HEK293 (cell line): ENCODE results near the gene TPGS1.

Source experiments
- EGR2 ChIP-seq: fragments of 450-650 bp; formaldehyde crosslinking; IDR thresholded peaks from 2 replicates; pipeline ENCODE4 v1.5.1; 2016; ENCODE audit warnings: low read depth, missing biosample characterization, missing genetic modification characterization
- GLI2 ChIP-seq: fragments of 450-650 bp; formaldehyde crosslinking; IDR thresholded peaks from 2 replicates; pipeline ENCODE4; 2017; ENCODE audit warnings: missing biosample characterization, missing genetic modification characterization, low read depth, borderline replicate concordance
- IKZF3 ChIP-seq: fragments of 450-650 bp; IDR thresholded peaks from 2 replicates; pipeline ENCODE4 v1.5.0; 2018; ENCODE audit warnings: missing biosample characterization, mild to moderate bottlenecking, missing genetic modification characterization, moderate library complexity
- KLF1 ChIP-seq: fragments of 450-650 bp; formaldehyde crosslinking; IDR thresholded peaks from 2 replicates; pipeline ENCODE4 v1.5.1; 2016; ENCODE audit warnings: missing biosample characterization, missing genetic modification characterization
- KLF8 ChIP-seq: fragments of 450-650 bp; formaldehyde crosslinking; IDR thresholded peaks from 2 replicates; pipeline ENCODE4 v1.5.1; 2016; ENCODE audit warnings: missing biosample characterization, missing genetic modification characterization
- OSR2 ChIP-seq: fragments of 450-650 bp; formaldehyde crosslinking; IDR thresholded peaks from 2 replicates; pipeline ENCODE4 v1.5.1; 2016; ENCODE audit warnings: missing biosample characterization, missing genetic modification characterization
- PRDM1 ChIP-seq: fragments of 450-650 bp; formaldehyde crosslinking; IDR thresholded peaks from 2 replicates; pipeline ENCODE4; 2016; ENCODE audit warnings: missing biosample characterization, missing genetic modification characterization
- SP3 ChIP-seq: fragments of 450-650 bp; formaldehyde crosslinking; IDR thresholded peaks from 2 replicates; pipeline ENCODE4 v1.5.1; 2016; ENCODE audit warnings: missing biosample characterization, missing genetic modification characterization
- SP7 ChIP-seq: fragments of 450-650 bp; formaldehyde crosslinking; IDR thresholded peaks from 2 replicates; pipeline ENCODE4 v1.5.1; 2016; ENCODE audit warnings: missing biosample characterization, missing genetic modification characterization
- WT1 ChIP-seq: fragments of 450-650 bp; formaldehyde crosslinking; IDR thresholded peaks from 2 replicates; pipeline ENCODE4 v1.5.1; 2016; ENCODE audit warnings: missing biosample characterization, missing genetic modification characterization
- ZFHX2 ChIP-seq: fragments of 450-650 bp; formaldehyde crosslinking; conservative IDR thresholded peaks from 2 replicates; pipeline ENCODE4 v1.5.1; 2016; ENCODE audit warnings: missing biosample characterization, missing genetic modification characterization
- ZNF184 ChIP-seq: fragments of 450-650 bp; IDR thresholded peaks from 2 replicates; pipeline ENCODE4 v1.5.1; 2018; ENCODE audit warnings: missing biosample characterization, mild to moderate bottlenecking, missing genetic modification characterization
- ZNF292 ChIP-seq: fragments of 450-650 bp; formaldehyde crosslinking; IDR thresholded peaks from 2 replicates; pipeline ENCODE4 v1.5.1; 2016; ENCODE audit warnings: low read depth, missing biosample characterization, missing genetic modification characterization, borderline replicate concordance
- ZNF350 ChIP-seq: fragments of 450-650 bp; formaldehyde crosslinking; IDR thresholded peaks from 2 replicates; pipeline ENCODE4 v1.5.0; 2017; ENCODE audit warnings: missing biosample characterization, mild to moderate bottlenecking, missing genetic modification characterization
- ZNF366 ChIP-seq: fragments of 450-650 bp; formaldehyde crosslinking; conservative IDR thresholded peaks from 2 replicates; pipeline ENCODE4 v1.5.1; 2016; ENCODE audit warnings: missing biosample characterization, missing genetic modification characterization
- ZNF404 ChIP-seq: fragments of 450-650 bp; formaldehyde crosslinking; IDR thresholded peaks from 2 replicates; pipeline ENCODE4 v1.5.1; 2017; ENCODE audit warnings: missing biosample characterization, missing genetic modification characterization
- ZNF514 ChIP-seq: fragments of 450-650 bp; formaldehyde crosslinking; IDR thresholded peaks from 2 replicates; pipeline ENCODE4 v1.5.1; 2016; ENCODE audit warnings: missing biosample characterization, missing genetic modification characterization
- ZNF521 ChIP-seq: fragments of 450-650 bp; formaldehyde crosslinking; IDR thresholded peaks from 2 replicates; pipeline ENCODE4 v1.5.1; 2017; ENCODE audit warnings: missing biosample characterization, mild to moderate bottlenecking, missing genetic modification characterization
- ZNF596 ChIP-seq: fragments of 450-650 bp; IDR thresholded peaks from 2 replicates; pipeline ENCODE4 v1.5.0; 2018; ENCODE audit warnings: missing biosample characterization, mild to moderate bottlenecking, missing genetic modification characterization, moderate library complexity
- ZNF658 ChIP-seq: fragments of 450-650 bp; formaldehyde crosslinking; IDR thresholded peaks from 2 replicates; pipeline ENCODE4; 2016; ENCODE audit warnings: missing biosample characterization, missing genetic modification characterization
- ZNF677 ChIP-seq: fragments of 450-650 bp; IDR thresholded peaks from 2 replicates; pipeline ENCODE4 v1.5.0; 2018; ENCODE audit warnings: missing biosample characterization, mild to moderate bottlenecking, missing genetic modification characterization, moderate library complexity
- ZNF707 ChIP-seq: fragments of 450-650 bp; formaldehyde crosslinking; IDR thresholded peaks from 2 replicates; pipeline ENCODE4 v1.5.1; 2016; ENCODE audit warnings: missing biosample characterization, missing genetic modification characterization
- ZNF837 ChIP-seq: fragments of 450-650 bp; formaldehyde crosslinking; IDR thresholded peaks from 2 replicates; pipeline ENCODE4 v1.5.1; 2016; ENCODE audit warnings: missing biosample characterization, missing genetic modification characterization
- TF ChIP-seq, protein P1 (sequence below): fragments of 450-650 bp; formaldehyde crosslinking; IDR thresholded peaks from 2 replicates; pipeline ENCODE4 v1.5.1; 2016; ENCODE audit warnings: missing biosample characterization, missing genetic modification characterization
- TF ChIP-seq, protein P2 (sequence below): fragments of 450-650 bp; formaldehyde crosslinking; IDR thresholded peaks from 2 replicates; pipeline ENCODE4 v1.5.1; 2017; ENCODE audit warnings: missing biosample characterization, missing genetic modification characterization
- TF ChIP-seq, protein P3 (sequence below): fragments of 450-650 bp; formaldehyde crosslinking; IDR thresholded peaks from 2 replicates; pipeline ENCODE4 v1.5.0; 2017; ENCODE audit warnings: missing biosample characterization, missing genetic modification characterization, borderline replicate concordance
- TF ChIP-seq, protein P4 (sequence below): fragments of 450-650 bp; formaldehyde crosslinking; IDR thresholded peaks from 2 replicates; pipeline ENCODE4 v1.5.1; 2016; ENCODE audit warnings: missing biosample characterization, missing genetic modification characterization
- TF ChIP-seq, protein P5 (sequence below): fragments of 450-650 bp; formaldehyde crosslinking; IDR thresholded peaks from 2 replicates; pipeline ENCODE4 v1.5.1; 2016; ENCODE audit warnings: missing biosample characterization, missing genetic modification characterization
- TF ChIP-seq, protein P6 (sequence below): fragments of 450-650 bp; formaldehyde crosslinking; IDR thresholded peaks from 2 replicates; pipeline ENCODE4 v1.5.1; 2016; ENCODE audit warnings: missing biosample characterization, missing genetic modification characterization, low read depth

The TPGS1 gene

DNA sequence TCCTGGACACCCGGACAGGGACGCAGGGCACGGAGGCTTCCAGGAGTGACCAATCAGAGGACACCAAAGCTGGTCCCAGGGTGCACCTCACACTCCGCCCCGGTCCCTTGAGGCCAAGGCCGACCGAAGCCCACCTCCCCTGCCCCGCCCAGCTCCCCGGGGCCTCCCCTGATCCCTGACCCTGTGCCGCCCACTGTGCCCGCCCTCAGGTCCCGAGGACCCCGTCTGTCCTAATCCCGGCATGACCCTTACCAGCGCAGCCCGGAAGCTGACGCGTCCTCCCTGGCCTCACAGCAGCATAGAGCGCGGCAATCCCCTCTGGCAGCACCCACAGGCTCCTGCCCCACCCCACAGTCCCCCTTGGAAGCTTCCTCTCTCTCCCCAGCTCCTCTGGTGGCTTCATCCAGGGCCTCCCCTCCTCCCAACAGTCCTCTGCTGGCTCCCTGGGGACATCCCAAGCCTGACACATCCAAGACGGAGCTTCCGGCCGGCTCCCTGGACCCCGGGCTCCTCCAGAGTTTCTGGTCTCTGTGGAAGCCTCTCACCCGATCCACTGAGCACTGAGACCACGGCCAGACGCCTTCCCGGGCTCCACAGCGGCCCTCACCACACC, 16.9 kb downstream of the TPGS1 start (continued):
- TF ChIP-seq, protein P1, sequence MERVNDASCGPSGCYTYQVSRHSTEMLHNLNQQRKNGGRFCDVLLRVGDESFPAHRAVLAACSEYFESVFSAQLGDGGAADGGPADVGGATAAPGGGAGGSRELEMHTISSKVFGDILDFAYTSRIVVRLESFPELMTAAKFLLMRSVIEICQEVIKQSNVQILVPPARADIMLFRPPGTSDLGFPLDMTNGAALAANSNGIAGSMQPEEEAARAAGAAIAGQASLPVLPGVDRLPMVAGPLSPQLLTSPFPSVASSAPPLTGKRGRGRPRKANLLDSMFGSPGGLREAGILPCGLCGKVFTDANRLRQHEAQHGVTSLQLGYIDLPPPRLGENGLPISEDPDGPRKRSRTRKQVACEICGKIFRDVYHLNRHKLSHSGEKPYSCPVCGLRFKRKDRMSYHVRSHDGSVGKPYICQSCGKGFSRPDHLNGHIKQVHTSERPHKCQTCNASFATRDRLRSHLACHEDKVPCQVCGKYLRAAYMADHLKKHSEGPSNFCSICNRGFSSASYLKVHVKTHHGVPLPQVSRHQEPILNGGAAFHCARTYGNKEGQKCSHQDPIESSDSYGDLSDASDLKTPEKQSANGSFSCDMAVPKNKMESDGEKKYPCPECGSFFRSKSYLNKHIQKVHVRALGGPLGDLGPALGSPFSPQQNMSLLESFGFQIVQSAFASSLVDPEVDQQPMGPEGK (tag by site-specific recombination), result peak; percentile 28
- TF ChIP-seq ZNF514 (tag by site-specific recombination) (no peak), KLF1 (peak; percentile 57; the same call in 1 of the 2 replicates), EGR2 (no peak), OSR2 (tag by site-specific recombination) (0 out of 2 replicates have a peak, but pooled peaks have one; percentile 23), GLI2 (tag by site-specific recombination) (no peak), IKZF3 (tag by site-specific recombination) (no peak), PRDM1 (tag by site-specific recombination) (no peak), ZNF184 (no peak), ZNF658 (tag by site-specific recombination) (no peak), ZNF366 (tag by site-specific recombination) (no peak), ZNF350 (no peak), WT1 (tag by site-specific recombination) (no peak), ZNF707 (tag by site-specific recombination) (no peak), ZFHX2 (tag by site-specific recombination) (0 out of 2 replicates have a peak, but pooled peaks have one; percentile 12), SP7 (tag by site-specific recombination) (no peak), ZNF404 (tag by site-specific recombination) (no peak), ZNF677 (tag by site-specific recombination) (no peak), ZNF596 (no peak), KLF8 (0 out of 2 replicates have a peak, but pooled peaks have one; percentile 23), SP3 (tag by site-specific recombination) (no peak), ZNF837 (tag by site-specific recombination) (no peak), ZNF521 (tag by site-specific recombination) (no peak), ZNF292 (tag by site-specific recombination) (no peak)
- TF ChIP-seq, protein P2, sequence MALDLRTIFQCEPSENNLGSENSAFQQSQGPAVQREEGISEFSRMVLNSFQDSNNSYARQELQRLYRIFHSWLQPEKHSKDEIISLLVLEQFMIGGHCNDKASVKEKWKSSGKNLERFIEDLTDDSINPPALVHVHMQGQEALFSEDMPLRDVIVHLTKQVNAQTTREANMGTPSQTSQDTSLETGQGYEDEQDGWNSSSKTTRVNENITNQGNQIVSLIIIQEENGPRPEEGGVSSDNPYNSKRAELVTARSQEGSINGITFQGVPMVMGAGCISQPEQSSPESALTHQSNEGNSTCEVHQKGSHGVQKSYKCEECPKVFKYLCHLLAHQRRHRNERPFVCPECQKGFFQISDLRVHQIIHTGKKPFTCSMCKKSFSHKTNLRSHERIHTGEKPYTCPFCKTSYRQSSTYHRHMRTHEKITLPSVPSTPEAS, result no peak
- TF ChIP-seq, protein P3, sequence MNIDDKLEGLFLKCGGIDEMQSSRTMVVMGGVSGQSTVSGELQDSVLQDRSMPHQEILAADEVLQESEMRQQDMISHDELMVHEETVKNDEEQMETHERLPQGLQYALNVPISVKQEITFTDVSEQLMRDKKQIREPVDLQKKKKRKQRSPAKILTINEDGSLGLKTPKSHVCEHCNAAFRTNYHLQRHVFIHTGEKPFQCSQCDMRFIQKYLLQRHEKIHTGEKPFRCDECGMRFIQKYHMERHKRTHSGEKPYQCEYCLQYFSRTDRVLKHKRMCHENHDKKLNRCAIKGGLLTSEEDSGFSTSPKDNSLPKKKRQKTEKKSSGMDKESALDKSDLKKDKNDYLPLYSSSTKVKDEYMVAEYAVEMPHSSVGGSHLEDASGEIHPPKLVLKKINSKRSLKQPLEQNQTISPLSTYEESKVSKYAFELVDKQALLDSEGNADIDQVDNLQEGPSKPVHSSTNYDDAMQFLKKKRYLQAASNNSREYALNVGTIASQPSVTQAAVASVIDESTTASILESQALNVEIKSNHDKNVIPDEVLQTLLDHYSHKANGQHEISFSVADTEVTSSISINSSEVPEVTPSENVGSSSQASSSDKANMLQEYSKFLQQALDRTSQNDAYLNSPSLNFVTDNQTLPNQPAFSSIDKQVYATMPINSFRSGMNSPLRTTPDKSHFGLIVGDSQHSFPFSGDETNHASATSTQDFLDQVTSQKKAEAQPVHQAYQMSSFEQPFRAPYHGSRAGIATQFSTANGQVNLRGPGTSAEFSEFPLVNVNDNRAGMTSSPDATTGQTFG (tag by site-specific recombination), result no peak
- TF ChIP-seq, protein P4, sequence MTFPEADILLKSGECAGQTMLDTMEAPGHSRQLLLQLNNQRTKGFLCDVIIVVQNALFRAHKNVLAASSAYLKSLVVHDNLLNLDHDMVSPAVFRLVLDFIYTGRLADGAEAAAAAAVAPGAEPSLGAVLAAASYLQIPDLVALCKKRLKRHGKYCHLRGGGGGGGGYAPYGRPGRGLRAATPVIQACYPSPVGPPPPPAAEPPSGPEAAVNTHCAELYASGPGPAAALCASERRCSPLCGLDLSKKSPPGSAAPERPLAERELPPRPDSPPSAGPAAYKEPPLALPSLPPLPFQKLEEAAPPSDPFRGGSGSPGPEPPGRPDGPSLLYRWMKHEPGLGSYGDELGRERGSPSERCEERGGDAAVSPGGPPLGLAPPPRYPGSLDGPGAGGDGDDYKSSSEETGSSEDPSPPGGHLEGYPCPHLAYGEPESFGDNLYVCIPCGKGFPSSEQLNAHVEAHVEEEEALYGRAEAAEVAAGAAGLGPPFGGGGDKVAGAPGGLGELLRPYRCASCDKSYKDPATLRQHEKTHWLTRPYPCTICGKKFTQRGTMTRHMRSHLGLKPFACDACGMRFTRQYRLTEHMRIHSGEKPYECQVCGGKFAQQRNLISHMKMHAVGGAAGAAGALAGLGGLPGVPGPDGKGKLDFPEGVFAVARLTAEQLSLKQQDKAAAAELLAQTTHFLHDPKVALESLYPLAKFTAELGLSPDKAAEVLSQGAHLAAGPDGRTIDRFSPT (tag by site-specific recombination), result peak; percentile 41; the same call in 1 of the 2 replicates
- TF ChIP-seq, protein P5, sequence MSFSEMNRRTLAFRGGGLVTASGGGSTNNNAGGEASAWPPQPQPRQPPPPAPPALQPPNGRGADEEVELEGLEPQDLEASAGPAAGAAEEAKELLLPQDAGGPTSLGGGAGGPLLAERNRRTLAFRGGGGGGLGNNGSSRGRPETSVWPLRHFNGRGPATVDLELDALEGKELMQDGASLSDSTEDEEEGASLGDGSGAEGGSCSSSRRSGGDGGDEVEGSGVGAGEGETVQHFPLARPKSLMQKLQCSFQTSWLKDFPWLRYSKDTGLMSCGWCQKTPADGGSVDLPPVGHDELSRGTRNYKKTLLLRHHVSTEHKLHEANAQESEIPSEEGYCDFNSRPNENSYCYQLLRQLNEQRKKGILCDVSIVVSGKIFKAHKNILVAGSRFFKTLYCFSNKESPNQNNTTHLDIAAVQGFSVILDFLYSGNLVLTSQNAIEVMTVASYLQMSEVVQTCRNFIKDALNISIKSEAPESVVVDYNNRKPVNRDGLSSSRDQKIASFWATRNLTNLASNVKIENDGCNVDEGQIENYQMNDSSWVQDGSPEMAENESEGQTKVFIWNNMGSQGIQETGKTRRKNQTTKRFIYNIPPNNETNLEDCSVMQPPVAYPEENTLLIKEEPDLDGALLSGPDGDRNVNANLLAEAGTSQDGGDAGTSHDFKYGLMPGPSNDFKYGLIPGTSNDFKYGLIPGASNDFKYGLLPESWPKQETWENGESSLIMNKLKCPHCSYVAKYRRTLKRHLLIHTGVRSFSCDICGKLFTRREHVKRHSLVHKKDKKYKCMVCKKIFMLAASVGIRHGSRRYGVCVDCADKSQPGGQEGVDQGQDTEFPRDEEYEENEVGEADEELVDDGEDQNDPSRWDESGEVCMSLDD (tag by site-specific recombination), result peak; percentile 34; the same call in 1 of the 2 replicates
- TF ChIP-seq, protein P6, sequence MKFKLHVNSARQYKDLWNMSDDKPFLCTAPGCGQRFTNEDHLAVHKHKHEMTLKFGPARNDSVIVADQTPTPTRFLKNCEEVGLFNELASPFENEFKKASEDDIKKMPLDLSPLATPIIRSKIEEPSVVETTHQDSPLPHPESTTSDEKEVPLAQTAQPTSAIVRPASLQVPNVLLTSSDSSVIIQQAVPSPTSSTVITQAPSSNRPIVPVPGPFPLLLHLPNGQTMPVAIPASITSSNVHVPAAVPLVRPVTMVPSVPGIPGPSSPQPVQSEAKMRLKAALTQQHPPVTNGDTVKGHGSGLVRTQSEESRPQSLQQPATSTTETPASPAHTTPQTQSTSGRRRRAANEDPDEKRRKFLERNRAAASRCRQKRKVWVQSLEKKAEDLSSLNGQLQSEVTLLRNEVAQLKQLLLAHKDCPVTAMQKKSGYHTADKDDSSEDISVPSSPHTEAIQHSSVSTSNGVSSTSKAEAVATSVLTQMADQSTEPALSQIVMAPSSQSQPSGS (tag by site-specific recombination), result no peak
